Measurements from ENCODE around the gene SLC48A1.

The SLC48A1 gene

DNA sequence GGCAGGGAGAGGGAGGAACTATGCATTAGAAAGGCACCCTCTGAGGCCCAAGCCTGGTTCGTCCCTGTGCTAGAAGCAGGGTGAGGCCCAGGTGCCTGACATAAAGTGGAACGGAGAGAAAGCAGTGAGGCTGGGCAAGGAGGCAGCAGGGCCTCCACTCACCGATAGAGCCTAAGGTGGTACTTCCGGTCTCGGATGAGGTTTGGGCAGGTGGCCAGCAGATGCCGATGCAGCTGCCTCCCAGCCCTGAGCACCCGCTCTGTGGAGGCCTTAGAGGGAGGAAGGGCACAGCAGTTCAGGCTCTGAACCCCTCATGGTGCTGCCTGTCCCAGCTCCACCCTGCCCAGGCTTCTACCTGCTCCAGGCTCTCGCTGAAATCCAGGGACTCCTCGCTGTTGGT lies 21.5 kb upstream of the SLC48A1 start:
- no peak overlapping the region for H3K4me3 ChIP-seq (ENCODE audit: control insufficient read depth, low read depth, low read length)
- no peak for DNase-seq (ENCODE audit: low read depth)
- no peak for TF ChIP-seq CTCF (conservative IDR thresholded peaks at IDR 0.05; ENCODE audit: control insufficient read depth, insufficient read depth, low read depth, low read length)

DNA sequence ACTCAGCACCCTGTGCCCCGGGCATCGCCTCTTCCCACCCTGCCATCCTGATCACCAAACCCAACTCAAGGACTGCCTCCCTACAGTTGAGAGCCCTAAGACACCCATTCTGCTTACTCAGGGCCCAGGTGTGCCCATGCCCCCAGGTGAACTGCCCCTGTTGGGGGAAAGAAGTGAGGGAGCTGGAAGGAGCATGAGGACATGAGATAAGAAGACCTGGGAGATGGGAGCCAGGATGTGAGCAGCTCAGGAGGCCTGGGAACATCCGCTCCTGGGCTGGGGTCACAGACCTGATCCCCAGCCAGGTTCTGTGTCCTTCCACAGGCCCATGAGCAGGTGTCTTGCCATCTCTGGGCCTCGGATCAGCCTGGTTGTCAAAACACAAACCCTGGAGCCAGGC lies 20.9 kb upstream of the SLC48A1 start:
- TF ChIP-seq CTCF (conservative IDR thresholded peaks at IDR 0.05; ENCODE audit: control insufficient read depth, insufficient read depth, low read depth, low read length), result no peak
- no peak overlapping the region for H3K4me3 ChIP-seq (ENCODE audit: control insufficient read depth, low read depth, low read length)
- DNase-seq (ENCODE audit: low read depth), result no peak

DNA sequence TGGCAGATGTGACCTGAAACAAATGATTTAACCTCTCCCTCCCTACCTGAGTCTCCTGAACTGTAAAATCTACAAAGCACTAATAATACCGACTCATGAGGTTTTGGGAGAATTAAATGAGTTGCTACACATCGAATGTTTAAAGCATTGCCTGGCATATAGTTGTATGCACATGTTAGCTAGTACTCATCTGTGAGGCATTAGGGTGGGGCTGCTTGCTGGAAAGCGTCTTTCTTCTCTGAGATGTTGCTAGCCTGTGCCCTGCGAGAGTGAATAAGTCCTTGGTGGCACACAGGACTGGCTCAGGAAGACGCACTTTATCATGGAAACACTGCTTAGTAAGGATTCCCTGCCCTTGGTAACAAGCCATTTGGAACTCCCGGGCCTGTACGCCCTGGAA lies 20.5 kb upstream of the SLC48A1 start:
- no peak overlapping the region for H3K4me3 ChIP-seq (ENCODE audit: control insufficient read depth, low read depth, low read length)
- no peak for TF ChIP-seq CTCF (conservative IDR thresholded peaks at IDR 0.05; ENCODE audit: control insufficient read depth, insufficient read depth, low read depth, low read length)
- peak; percentile 63 for DNase-seq (ENCODE audit: low read depth)

DNA sequence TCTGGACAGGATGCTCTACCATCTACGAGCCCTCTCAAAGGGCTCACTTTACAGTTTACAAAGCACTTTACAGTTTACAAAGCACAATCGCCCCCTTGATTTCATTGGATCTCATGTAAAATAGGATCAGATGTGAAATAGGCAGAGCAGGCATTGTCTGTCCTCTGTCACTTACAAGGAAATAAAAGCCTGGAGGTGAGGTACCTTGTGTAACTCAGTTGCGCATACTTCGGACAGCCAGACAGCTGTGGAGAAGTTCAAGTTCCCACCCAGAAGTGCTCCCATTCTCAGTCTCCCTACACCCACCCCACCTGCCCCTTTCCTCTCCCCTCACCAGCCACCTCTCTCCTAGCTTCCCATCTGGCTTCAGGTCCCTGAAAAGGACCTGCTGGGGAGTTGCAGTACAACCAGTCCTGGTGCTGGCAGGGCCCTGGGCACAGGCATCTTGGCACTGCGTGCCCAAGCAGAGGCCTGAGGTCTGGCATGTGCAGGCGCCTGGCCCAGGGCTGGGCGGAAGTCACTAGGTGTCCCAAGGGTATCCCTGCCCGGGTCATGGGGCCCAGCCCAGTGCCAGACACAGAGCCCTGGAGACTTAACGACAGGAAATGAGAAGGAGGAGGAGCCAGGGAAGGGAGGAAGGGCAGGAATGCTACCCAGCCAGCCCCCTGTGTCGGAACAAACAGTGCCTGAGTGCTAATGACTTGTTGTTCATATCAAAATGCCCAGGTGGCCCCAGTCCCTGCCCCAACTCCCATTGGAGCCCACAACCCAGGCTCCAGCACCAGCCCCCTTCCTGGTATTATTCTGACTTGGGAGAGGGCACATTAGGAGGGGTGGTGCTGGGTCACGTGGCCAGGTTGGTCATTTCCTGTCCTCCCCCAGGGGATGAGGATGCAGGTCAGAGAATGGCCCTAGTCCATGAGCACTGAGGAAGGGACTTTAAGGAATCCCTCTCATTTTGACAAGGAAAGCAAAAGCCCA lies 19.7 kb upstream of the SLC48A1 start:
- DNase-seq (ENCODE audit: low read depth), result no peak
- TF ChIP-seq CTCF (conservative IDR thresholded peaks at IDR 0.05; ENCODE audit: control insufficient read depth, insufficient read depth, low read depth, low read length), result no peak
- no peak overlapping the region for H3K4me3 ChIP-seq (ENCODE audit: control insufficient read depth, low read depth, low read length)

- no peak for TF ChIP-seq CTCF (conservative IDR thresholded peaks at IDR 0.05; ENCODE audit: control insufficient read depth, insufficient read depth, low read depth, low read length)
- no peak for DNase-seq (ENCODE audit: low read depth)
- H3K4me3 ChIP-seq (ENCODE audit: control insufficient read depth, low read depth, low read length), result no peak overlapping the region
These were observed 18.9 kb upstream of the SLC48A1 start for GRCh38 chr12:47754126-47754525.

GRCh38 chr12:47754881-47755280 lies 18.2 kb upstream of the SLC48A1 start:
- TF ChIP-seq CTCF (conservative IDR thresholded peaks at IDR 0.05; ENCODE audit: control insufficient read depth, insufficient read depth, low read depth, low read length), result no peak
- no peak for DNase-seq (ENCODE audit: low read depth)
- H3K4me3 ChIP-seq (ENCODE audit: control insufficient read depth, low read depth, low read length), result no peak overlapping the region

All from fibroblast of mammary gland (primary cell).